GM19025 (cell line): ENCODE results near the gene RNF25.

ENCODE experiments used
- ATAC-seq: cut with Tn5 transposase; IDR thresholded peaks from one replicate; pipeline ENCODE4 v1.9.1; 2021; ENCODE audit warnings: mild to moderate bottlenecking, low read depth, moderate library complexity; ENCODE audit not compliant: unreplicated experiment

The RNF25 gene

GRCh38 chr2:218627939-218628338 is 43.9 kb downstream of the RNF25 start:
- ATAC-seq: no peak

- ATAC-seq: no peak
Observed at GRCh38 chr2:218626369-218626768, 45.4 kb downstream of the RNF25 start.

- no peak for ATAC-seq
Observed at GRCh38 chr2:218623366-218623705, 48.5 kb downstream of the RNF25 start.

GRCh38 chr2:218622606-218623365 is 49.0 kb downstream of the RNF25 start:
- no peak for ATAC-seq

- no peak for ATAC-seq
Observed at GRCh38 chr2:218621007-218621406, 50.8 kb downstream of the RNF25 start.

GRCh38 chr2:218618102-218618860 is 53.5 kb downstream of the RNF25 start:
- no peak for ATAC-seq

GRCh38 chr2:218615868-218616315 is 55.9 kb downstream of the RNF25 start:
- ATAC-seq: no peak
